Renal pelvis (tissue), 12 donors: ENCODE data around the gene LTBR. TPM values are rescaled to one million over a fixed set of nuclear protein-coding genes. Genes with fewer than 3 reads are reported as not detected.
"Not testable (repeated sequence)": the region's sequence is repeated elsewhere in the genome, so short reads cannot be mapped to it uniquely, and the experiment has no call there.

ENCODE experiments used
- DNase-seq: peaks from one replicate; pipeline ENCODE4 v3.0.0-alpha.2; 2013
- long read RNA-seq, 16 experiments: transcript quantifications; one replicate each; lab custom pipeline, GENCODE V29; 2026
- polyA plus RNA-seq, 3 donors: library from polyadenylated mRNA; unstranded; fragments of 120-200 nt; gene quantifications; one replicate each; pipeline ENCODE4 v1.2.1, GENCODE V29; 2013; ENCODE audit not compliant: insufficient read length in 3 of 3

Gene LTBR
- 10 to 100 TPM; 67.5 to 85.7 (median 75.1) TPM for polyA plus RNA-seq
- long read RNA-seq, donor 1, transcript LTBR-201 (10 exons, 2,260 nt) = major isoform, 11 of 12 reads
- long read RNA-seq, donor 1, partial matches to known transcripts = 0 of 12 reads
- long read RNA-seq, donor 1, other reads (novel, unspliced or antisense) = 0 of 12 reads
- long read RNA-seq, donor 2, transcript LTBR-201 (10 exons, 2,260 nt) = major isoform, 11 of 14 reads
- long read RNA-seq, donor 2, partial matches to known transcripts = 0 of 14 reads
- long read RNA-seq, donor 2, other reads (novel, unspliced or antisense) = 0 of 14 reads
- long read RNA-seq, donor 3, transcript LTBR-201 (10 exons, 2,260 nt) = major isoform, 8 of 14 reads
- long read RNA-seq, donor 3, partial matches to known transcripts = 5 of 14 reads
- long read RNA-seq, donor 3, other reads (novel, unspliced or antisense) = 0 of 14 reads
- long read RNA-seq, donor 4, transcript LTBR-201 (10 exons, 2,260 nt) = major isoform, 16 of 16 reads
- long read RNA-seq, donor 4, partial matches to known transcripts = 0 of 16 reads
- long read RNA-seq, donor 4, other reads (novel, unspliced or antisense) = 0 of 16 reads
- long read RNA-seq, donor 5, partial matches to known transcripts = 0 of 4 reads
- long read RNA-seq, donor 5, other reads (novel, unspliced or antisense) = 0 of 4 reads
- long read RNA-seq, donor 6, transcript LTBR-201 (10 exons, 2,260 nt) = major isoform, 10 of 13 reads
- long read RNA-seq, donor 6, partial matches to known transcripts = 0 of 13 reads
- long read RNA-seq, donor 6, other reads (novel, unspliced or antisense) = 0 of 13 reads
- long read RNA-seq, donor 7, transcript LTBR-201 (10 exons, 2,260 nt) = major isoform, 18 of 82 reads
- long read RNA-seq, donor 7, partial matches to known transcripts = 57 of 82 reads
- long read RNA-seq, donor 7, other reads (novel, unspliced or antisense) = 0 of 82 reads
- long read RNA-seq, donor 8, transcript LTBR-201 (10 exons, 2,260 nt) = major isoform, 8 of 19 reads
- long read RNA-seq, donor 8, partial matches to known transcripts = 5 of 19 reads
- long read RNA-seq, donor 8, other reads (novel, unspliced or antisense) = 0 of 19 reads
- long read RNA-seq, donor 9, transcript LTBR-201 (10 exons, 2,260 nt) = major isoform, 19 of 23 reads
- long read RNA-seq, donor 9, partial matches to known transcripts = 0 of 23 reads
- long read RNA-seq, donor 9, other reads (novel, unspliced or antisense) = 0 of 23 reads
- long read RNA-seq, donor 10, transcript LTBR-201 (10 exons, 2,260 nt) = major isoform, 8 of 88 reads
- long read RNA-seq, donor 10, partial matches to known transcripts = 78 of 88 reads
- long read RNA-seq, donor 10, other reads (novel, unspliced or antisense) = 0 of 88 reads
- long read RNA-seq, donor 11, transcript LTBR-201 (10 exons, 2,260 nt) = major isoform, 5 of 10 reads
- long read RNA-seq, donor 11, partial matches to known transcripts = 5 of 10 reads
- long read RNA-seq, donor 11, other reads (novel, unspliced or antisense) = 0 of 10 reads
- long read RNA-seq, donor 12, transcript LTBR-201 (10 exons, 2,260 nt) = major isoform, 16 of 20 reads
- long read RNA-seq, donor 12, partial matches to known transcripts = 0 of 20 reads
- long read RNA-seq, donor 12, other reads (novel, unspliced or antisense) = 0 of 20 reads
- long read RNA-seq, donor 13, transcript LTBR-201 (10 exons, 2,260 nt) = major isoform, 5 of 24 reads
- long read RNA-seq, donor 13, partial matches to known transcripts = 16 of 24 reads
- long read RNA-seq, donor 13, other reads (novel, unspliced or antisense) = 0 of 24 reads
- long read RNA-seq, donor 14 = 0 reads
- long read RNA-seq, donor 15, transcript LTBR-201 (10 exons, 2,260 nt) = major isoform, 16 of 34 reads
- long read RNA-seq, donor 15, partial matches to known transcripts = 16 of 34 reads
- long read RNA-seq, donor 15, other reads (novel, unspliced or antisense) = 0 of 34 reads
- long read RNA-seq, donor 16, transcript LTBR-201 (10 exons, 2,260 nt) = major isoform, 16 of 26 reads
- long read RNA-seq, donor 16, partial matches to known transcripts = 8 of 26 reads
- long read RNA-seq, donor 16, other reads (novel, unspliced or antisense) = 0 of 26 reads

DNA sequence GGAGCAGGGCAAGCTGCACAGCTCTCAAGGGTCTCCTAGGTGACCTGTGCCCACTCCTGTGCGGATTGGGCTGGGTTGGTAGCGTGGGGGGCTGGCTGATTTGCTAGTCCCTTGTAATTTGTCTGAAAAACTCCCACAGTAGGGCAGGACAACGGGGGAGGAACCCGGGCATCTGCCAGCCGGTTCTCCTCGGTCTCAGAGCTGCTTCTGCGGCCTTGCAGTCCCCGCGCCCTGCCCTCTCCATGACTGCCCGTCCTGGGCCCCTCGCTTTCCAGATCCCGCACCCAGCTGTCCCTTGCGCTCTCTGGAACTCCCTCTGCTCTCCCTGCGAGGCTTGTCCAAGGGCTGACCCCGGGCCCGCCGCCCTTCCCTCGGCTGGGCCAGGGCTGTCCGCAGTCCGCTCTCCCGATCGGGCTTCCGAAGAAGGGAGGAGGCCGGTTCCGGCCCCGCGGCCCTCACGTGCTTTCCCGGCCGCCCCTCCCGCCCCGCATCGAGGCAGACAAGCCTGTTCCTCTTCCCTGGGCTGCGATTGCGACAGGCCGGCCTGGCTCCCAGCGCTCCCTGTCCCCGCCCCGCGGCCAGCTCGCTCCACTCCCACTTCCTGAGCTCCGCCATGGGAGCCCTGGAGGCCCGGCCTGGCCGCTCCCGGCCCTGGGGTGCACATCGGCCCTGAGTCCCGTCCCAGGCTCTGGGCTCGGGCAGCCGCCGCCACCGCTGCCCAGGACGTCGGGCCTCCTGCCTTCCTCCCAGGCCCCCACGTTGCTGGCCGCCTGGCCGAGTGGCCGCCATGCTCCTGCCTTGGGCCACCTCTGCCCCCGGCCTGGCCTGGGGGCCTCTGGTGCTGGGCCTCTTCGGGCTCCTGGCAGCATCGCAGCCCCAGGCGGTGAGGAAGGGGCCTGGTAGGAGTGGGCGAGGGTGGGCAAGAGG lies at the start of gene LTBR:
Gene LTBR, plus strand, starts transcription at position 591 of the 927 bp plus-strand sequence. Its CDS starts 197 bp downstream, at position 788.
- peak; percentile 88 for DNase-seq

DNA sequence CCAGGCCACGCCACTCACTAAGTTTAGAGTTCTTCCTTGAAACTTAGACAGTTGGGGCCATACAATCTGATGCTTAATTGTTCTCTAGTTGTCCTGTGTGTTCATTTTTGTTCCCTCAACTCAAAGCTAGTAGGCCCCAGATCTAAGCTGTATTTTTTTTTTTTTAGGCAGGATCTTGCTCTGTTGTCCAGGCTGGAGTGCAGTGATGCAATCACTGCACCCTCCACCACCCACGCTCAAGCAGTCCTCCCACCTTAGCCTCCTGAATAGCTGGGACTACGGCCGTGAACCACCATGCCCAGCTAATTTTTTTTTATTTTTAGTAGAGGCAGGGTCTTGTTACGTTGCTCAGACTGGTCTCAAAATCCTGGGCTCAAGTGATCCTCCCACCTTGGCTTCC lies 49.6 kb upstream of the LTBR start:
- no peak for DNase-seq

DNA sequence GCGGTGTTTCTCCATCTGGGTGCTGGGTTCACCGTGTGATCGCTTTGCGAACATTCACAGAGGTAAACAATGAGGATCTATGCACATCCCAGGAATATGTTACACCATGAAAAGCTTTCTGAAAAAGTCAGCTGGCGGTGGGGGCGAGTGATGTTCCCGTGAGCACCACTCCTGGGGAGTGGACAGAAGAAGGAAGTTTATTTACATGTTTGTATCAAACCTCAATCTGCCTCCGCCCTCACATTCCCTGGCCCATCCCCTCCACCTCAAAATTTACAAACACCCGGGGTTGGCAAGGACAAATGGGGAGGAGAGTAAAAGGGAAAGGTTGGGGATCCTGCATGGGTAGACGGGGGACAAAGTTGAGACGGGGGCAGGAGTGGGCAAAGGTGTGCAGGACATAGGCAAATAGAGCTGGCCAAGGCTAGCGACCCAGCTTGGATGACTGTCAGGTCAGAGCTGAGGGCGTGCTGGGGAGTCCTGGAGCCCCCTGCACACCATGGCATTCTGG lies 49.0 kb upstream of the LTBR start:
- DNase-seq = no peak

GRCh38 chr12:6335451-6336078 lies 48.4 kb upstream of the LTBR start:
- DNase-seq = no peak

GRCh38 chr12:6336079-6336888 lies 47.7 kb upstream of the LTBR start:
- DNase-seq = peak; percentile 95

DNA sequence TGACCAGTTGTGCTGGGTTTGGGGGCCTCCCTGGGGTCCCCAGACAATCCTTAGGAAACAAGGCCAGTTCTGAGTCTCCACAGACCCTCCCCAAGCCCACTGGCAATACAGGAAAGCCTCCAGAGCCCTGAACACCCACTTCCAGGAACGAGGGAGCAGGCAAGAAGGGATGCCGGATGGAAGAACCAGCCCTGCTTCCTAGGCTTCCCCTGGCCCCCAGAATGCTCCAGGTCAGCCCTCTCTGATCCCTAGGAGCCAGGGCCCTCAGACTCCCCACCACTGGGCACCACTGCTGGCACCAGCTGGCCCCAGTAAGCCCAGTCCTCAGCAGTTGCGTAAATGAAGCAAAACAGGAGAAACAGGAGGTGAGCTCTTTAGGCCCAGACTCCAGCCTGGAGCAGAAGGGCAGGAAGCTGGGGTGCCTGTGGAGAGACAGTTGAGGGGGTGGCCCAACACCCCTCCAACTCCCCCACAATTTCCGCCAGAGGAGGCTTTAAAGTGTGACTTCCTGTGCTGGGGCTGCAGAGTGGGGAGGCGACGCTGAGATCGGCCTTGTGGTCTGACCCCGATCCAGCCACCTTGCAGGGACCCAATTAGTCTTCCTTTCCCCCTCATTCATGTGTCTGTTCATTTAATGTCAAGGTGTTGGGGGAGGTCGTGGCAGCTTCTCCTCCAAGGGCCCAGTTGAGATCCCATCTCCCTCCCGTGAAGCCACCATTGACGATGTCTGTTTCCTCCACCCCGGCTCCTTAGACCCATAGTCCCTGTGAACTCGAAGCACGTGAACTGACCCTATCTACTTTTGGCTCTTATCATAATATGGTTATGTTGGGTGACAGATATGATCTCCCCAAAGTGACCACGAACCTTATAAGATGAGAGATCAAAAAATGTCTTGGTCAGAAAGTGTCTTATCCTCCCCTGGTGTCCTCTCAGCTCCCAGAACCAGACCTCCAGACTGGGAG lies 46.8 kb upstream of the LTBR start:
- DNase-seq = no peak

DNA sequence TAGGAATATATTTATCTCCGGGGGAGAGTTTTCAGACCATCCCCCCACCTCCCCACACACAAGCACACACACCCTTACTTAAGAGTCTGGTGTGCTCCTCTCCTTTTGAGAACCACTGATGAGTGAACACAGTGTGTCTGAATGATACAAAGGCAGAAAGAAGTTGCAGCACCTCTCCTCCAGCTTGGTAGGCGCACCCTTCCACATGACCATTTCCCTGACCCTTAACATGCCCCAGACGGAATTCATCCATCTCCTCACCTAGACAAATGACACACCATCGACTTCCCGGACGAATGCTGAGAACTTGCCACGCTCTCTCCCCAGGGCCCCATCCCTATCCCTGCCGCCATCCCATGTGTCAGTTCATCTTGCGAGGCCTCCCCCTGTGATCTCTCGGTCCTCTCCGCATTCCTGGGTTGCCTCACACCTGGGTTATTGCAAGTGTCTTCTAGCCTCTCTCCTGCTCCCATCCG lies 46.0 kb upstream of the LTBR start:
- no peak for DNase-seq

DNA sequence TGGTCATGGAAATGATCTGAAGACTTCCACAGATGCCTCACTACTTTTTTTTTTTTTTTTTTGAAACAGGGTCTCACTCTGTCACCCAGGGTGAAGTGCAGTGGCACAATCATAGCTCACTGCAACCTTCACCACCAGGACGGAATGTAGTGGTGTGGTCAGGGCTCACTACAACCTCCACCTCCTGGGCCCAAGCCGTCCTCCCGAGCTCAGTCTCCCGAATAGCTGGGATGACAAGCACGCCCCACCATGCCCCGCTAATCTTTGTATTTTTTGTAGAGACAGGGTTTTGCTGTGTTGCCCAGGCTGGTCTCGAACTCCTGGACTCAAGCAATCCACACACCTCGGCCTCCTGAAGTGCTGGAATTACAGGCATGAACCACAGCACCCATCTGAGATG lies 45.4 kb upstream of the LTBR start:
- not testable (repeated sequence) for DNase-seq

DNA sequence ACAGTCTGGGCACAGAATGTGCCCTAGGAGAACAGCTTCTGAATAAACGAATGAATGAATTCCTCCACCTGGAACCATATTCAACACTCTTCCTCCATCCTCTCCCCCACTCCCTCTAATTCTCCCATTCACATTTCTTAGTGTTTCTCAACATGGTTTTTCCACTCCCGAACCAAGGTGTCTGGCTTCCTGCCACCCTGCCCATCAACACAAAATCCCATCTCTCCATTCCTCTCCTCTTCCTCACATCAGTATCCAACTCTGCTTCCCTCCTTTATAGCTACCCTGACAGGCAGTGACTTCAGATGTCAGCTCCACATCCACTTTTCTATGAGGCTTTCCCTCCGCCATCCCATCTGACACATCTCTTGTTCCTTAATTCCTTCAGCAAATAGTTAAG lies 45.0 kb upstream of the LTBR start:
- no peak for DNase-seq

GRCh38 chr12:6340032-6340638 lies 43.8 kb upstream of the LTBR start:
- DNase-seq = no peak

GRCh38 chr12:6340745-6341416 lies 43.1 kb upstream of the LTBR start:
- DNase-seq = no peak

- DNase-seq = peak; percentile 78
Observed at GRCh38 chr12:6341417-6342139, 42.4 kb upstream of the LTBR start, which contains the start of gene TNFRSF1A. TNFRSF1A (minus strand) TSS chr12:6342076; CDS start chr12:6341814, 262 bp downstream.

- no peak for DNase-seq
Observed at GRCh38 chr12:6342140-6342889, 41.6 kb upstream of the LTBR start.
